K562 (cell line): Measurements from ENCODE around the gene HDAC5. TPM values are rescaled to one million over a fixed set of nuclear protein-coding genes. Genes with fewer than 3 reads are reported as not detected.

Experiments
- ATF4 ChIP-seq: fragments of 450-650 bp; formaldehyde crosslinking; IDR thresholded peaks from 2 replicates; pipeline ENCODE4 v1.4.0; 2022; ENCODE audit warnings: mild to moderate bottlenecking, moderate library complexity
- CHD4 ChIP-seq: fragments of 200-600 bp; sonication (generic); IDR thresholded peaks from 3 replicates; pipeline ENCODE4 v1.6.1; 2012; ENCODE audit warnings: low read depth, mild to moderate bottlenecking, mixed read lengths, low read length, inconsistent platforms; ENCODE audit not compliant: insufficient read depth, insufficient replicate concordance, poor library complexity, severe bottlenecking
- FOS ChIP-seq: IDR thresholded peaks from 3 replicates; pipeline ENCODE4 v1.6.1; 2011; ENCODE audit not compliant: insufficient read length; ENCODE audit errors: extremely low read depth
- GTF2B ChIP-seq: IDR thresholded peaks from 2 replicates; pipeline ENCODE4 v1.6.1; 2011; ENCODE audit not compliant: insufficient read length; ENCODE audit errors: extremely low read depth
- HLTF ChIP-seq: fragments of 450-650 bp; IDR thresholded peaks from 2 replicates; pipeline ENCODE4 v1.6.1; 2016
- JUNB ChIP-seq: fragments of 450-650 bp; formaldehyde crosslinking; conservative IDR thresholded peaks from 2 replicates; pipeline ENCODE4 v1.4.0; 2020; ENCODE audit warnings: mild to moderate bottlenecking
- KLF1 ChIP-seq: fragments of 450-650 bp; IDR thresholded peaks from 2 replicates; pipeline ENCODE4 v1.6.1; 2016; ENCODE audit warnings: missing genetic modification characterization, missing compliant biosample characterization
- NCOA1 ChIP-seq: fragments of 450-650 bp; IDR thresholded peaks from 2 replicates; pipeline ENCODE4 v1.6.1; 2016; ENCODE audit warnings: low read depth
- NRF1 ChIP-seq, 2 experiments: fragments of 450-650 bp; IDR thresholded peaks in 1 of 2; conservative IDR thresholded peaks in 1 of 2; 2 replicates each; pipeline ENCODE4 v1.6.1; 2014; ENCODE audit warnings: mild to moderate bottlenecking in 2 of 2
- SIN3A ChIP-seq, 2 experiments: fragments of 150-350 bp in 1 of 2; IDR thresholded peaks; 2 replicates each; pipeline ENCODE4 v1.6.1; 2011 to 2016; ENCODE audit warnings: borderline replicate concordance in 2 of 2, low read depth in 2 of 2, low read length in 2 of 2, mild to moderate bottlenecking in 2 of 2, moderate library complexity in 2 of 2; ENCODE audit not compliant: control insufficient read depth in 1 of 2
- SP1 ChIP-seq: sonication (generic); formaldehyde crosslinking; IDR thresholded peaks from 2 replicates; pipeline ENCODE4 v1.8.1; 2022; ENCODE audit warnings: mild to moderate bottlenecking, missing genetic modification reagents
- TGIF2 ChIP-seq: sonication (generic); formaldehyde crosslinking; IDR thresholded peaks from 2 replicates; pipeline ENCODE4 v1.8.1; 2022; ENCODE audit warnings: mild to moderate bottlenecking, missing genetic modification reagents, moderate library complexity
- ZBTB40 ChIP-seq, 2 experiments: fragments of 450-650 bp in 1 of 2; sonication (generic) in 1 of 2; formaldehyde crosslinking in 1 of 2; IDR thresholded peaks; 2 replicates each; pipeline versions ENCODE4 v1.7.1 to v1.9.0; 2016 to 2022; ENCODE audit warnings: inconsistent platforms in 1 of 2, mild to moderate bottlenecking in 1 of 2, missing genetic modification reagents in 1 of 2
- polyA plus RNA-seq, 8 experiments: library from polyadenylated mRNA; depleted of rRNA in 4 of 8; stranded (reverse) in 5 of 8; unstranded in 3 of 8; fragments of >200 nt; fragmentation: Nextera tagmentation in 2 of 8; fragmentation: Illumina TruSeq in 1 of 8; extraction: Ambion mirVana in 2 of 8; extraction: Trizol in 1 of 8; gene quantifications; 2 replicates each; pipeline versions ENCODE4 v1.2.1 to v1.2.3, GENCODE V29; 2011 to 2014; ENCODE audit warnings: inconsistent platforms in 1 of 8, missing spikeins in 1 of 8
- total RNA-seq, 7 experiments: library from RNA; depleted of rRNA in 6 of 7; stranded (reverse); fragments of >200 nt in 6 of 7; fragmentation: Illumina TruSeq in 2 of 7; extraction: Trizol in 2 of 7; gene quantifications; 2 replicates each; pipeline versions ENCODE4 v1.2.1 to v1.2.3, GENCODE V29; 2011 to 2021; ENCODE audit warnings: low replicate concordance in 1 of 7

HDAC5 gene
- total and polyA plus RNA-seq, 9 of the 15 experiments (the other 6 are each of a cell fraction or from before 2014, with no cell fraction given) = 0.45 to 26.2 (median 16.4) TPM

GRCh38 chr17:44122816-44123355 is 555 bp downstream of the HDAC5 start (continued):
- no peak for TF ChIP-seq CHD4
- TF ChIP-seq KLF1 (tag) = no peak
- no peak for TF ChIP-seq NCOA1
- TF ChIP-seq SIN3A (IDR thresholded peaks at IDR 0.05; ENCODE audit: borderline replicate concordance in 2 of 2, control insufficient read depth in 1 of 2, low read depth in 2 of 2, low read length in 2 of 2) = 0 out of 4 replicates have a peak, but pooled peaks of 1 of the 2 experiments have one; percentile 12
- TF ChIP-seq ZBTB40 (IDR thresholded peaks at IDR 0.05) = peak; percentile 48; the same call in 1 of the 2 replicates
- no peak for TF ChIP-seq ZBTB40 (CRISPR knock-in tag; IDR thresholded peaks at IDR 0.05)
- TF ChIP-seq TGIF2 (CRISPR knock-in tag) = 0 out of 2 replicates have a peak, but pooled peaks have one; percentile 70
- no peak for TF ChIP-seq FOS
- TF ChIP-seq SP1 (CRISPR knock-in tag) = 0 out of 2 replicates have a peak, but pooled peaks have one; percentile 56
- TF ChIP-seq NRF1 (conservative IDR thresholded peaks at IDR 0.05 in 1 of 2, IDR thresholded peaks at IDR 0.05 in 1 of 2) = peak; percentile 40 to 47; a peak in 3 of 4 replicates
- no peak for TF ChIP-seq JUNB (CRISPR knock-in tag)
- TF ChIP-seq HLTF = no peak
- no peak for TF ChIP-seq ATF4 (CRISPR knock-in tag)
- TF ChIP-seq GTF2B = no peak
